ENCODE results near the gene ADAM15.

The ADAM15 gene

DNA sequence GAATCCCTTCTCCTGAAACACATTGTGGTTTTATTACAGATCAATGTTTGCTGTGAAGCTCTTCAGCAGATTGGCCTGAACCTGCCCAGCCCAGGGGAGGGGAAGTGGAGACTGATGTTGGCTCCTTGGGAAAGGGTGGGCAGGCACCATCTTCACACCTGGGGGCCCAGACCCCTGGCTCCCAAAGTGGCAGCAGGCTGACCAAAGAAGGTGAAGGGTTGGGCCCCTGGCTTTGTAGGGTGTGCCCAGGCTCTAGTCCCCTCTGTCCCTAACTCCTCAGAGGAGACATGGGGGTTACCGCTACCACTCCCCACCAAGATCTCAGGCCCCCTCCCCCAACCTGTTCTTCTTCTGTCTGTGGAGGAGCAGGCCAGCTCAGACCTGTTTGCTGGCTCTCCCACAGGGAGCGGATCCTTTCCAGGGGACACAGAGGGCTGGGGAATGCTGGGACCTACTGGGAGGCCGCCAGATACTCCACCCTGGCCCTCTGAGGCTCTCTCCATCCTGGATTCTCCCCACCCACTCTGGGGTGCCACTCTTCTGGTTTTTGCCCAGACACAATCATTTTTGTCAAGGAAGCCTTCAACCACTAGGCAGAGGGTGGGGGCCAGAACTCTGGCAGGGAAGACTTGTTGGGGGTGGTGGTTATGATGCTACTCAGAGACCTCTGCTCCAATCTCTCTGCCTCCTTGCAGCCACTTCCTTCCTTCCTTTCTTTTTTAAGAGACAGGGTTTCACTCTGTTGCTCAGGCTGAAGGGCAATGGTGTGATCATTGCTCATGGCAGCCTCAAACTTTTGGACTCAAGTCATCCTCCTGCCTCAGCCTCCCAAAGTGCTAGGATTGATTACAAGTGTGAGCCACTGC is 22.5 kb downstream of the ADAM15 start:
- DNase-seq (ENCODE audit: low spot score) = no peak

DNA sequence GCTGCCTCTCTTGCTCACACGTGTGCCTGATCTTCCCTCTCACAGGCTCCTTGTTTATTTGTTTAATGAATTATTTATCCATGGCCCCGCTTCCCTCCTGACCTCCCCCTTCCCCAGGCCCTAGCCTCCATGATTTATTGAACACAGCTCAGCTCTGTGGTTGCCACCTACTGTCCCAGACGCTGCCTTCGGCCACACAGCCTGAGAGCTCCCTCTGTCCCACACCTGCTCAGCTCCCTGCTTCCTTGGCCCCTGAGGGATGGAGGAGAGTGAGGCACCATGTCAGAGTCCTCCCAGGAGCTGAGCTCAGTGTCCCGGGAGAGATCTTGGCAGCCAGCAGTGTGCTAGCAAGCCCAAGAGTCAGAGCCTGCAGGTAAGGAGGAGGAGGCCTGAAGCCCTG is 24.4 kb downstream of the ADAM15 start:
- DNase-seq (ENCODE audit: low spot score) = no peak

DNA sequence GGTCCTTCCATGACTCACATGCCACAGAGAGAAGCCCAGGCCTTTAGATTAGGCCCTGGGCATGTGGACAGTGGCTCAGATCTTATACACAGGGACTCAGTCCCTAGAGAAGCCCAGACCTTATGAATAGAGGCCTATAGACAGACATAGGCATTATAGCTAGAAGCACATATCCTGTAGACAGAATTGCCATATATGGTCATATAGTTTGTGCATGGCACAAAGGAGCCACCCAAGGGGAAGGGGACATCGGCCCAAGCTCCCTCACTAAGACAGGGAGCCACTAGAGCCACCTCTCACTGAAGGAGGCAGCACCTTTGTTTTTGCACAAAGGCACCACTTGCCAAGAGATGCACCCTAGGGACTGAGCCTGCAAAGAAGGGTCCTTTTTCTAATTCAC is 25.3 kb downstream of the ADAM15 start:
- no peak for DNase-seq (ENCODE audit: low spot score)

DNA sequence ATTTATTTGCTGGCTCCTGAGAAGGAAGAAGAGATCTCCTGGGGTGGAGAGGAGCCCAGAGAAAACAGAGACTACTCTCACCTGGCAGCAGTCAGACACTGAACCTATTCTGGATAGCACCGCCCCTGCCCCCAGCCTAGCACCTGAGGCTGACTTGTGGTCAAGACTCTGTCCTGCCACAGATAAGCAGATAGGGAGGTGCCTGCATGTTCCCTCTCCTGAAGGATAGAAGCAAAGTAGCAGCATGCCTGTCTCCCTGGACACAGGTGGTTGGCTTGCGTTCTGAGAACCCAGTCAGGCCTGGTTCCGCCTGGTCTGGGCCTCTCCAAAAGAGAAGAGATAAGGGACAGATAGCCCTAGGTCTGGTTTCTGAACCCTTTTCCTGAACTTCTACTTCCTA is 26.2 kb downstream of the ADAM15 start:
- no peak for DNase-seq (ENCODE audit: low spot score)

DNA sequence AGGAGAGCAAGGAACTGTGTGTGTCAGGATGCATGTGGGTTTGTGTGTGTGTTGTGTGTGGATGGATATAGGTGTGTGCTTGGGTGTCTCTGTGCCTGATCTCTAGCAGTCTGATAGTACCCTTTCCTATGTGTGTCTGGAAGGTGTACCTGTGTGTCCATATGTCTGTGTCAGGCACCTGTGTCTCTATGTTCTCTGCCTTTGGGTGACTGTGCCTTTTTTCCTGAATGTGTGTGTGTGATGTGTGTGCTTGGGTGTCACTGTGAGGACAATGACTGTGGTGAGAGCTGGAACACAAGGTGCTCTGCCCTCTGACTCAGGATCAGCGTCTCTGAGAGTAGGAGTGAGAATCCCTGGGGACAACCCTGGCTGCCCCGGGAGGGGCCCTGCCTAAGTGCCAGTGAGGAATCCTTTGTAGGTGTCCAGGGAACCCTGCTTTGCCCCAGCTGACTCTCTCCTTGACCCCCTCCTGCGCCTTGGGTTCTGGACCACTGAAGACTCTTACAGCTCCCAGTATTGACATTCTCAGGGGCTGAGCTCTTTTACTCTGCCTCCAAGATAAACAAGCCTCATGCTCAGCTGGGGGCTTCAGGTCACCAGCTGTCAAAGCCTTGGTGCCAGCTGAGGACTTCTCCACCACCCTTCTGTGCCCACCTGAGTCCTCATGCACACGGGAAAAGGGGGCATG is 26.8 kb downstream of the ADAM15 start:
- no peak for DNase-seq (ENCODE audit: low spot score)

DNA sequence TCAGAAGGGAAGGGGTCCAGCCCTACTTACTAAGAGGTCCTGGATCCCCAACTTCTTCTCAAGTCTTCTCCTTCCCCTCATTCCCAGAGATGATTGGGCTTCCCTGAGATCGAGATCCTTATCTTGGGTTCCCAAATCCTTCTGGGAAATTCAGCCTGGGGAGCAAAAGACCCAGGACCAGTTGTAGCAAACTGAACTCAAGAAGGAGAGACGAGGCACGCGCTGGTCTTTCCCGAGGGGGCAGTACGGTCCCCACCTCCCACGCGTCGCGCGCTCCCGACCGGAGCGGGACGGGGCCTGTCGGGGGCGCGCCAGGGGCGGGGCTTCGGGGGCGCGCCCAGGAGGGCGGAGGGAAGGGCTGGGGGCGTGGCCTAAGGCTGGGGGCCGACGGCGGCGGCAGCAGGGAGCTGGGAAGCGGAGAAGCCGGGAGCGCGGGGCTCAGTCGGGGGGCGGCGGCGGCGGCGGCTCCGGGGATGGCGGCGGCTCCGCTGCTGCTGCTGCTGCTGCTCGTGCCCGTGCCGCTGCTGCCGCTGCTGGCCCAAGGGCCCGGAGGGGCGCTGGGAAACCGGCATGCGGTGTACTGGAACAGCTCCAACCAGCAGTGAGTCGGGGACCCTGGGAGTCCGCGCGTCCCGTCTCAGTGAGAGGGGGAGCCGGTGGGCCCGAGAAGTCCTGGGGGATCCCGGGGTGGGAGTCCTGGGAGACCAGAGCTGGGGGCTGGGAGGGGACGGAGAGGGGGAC is 27.5 kb downstream of the ADAM15 start, which contains the start of gene EFNA3:
EFNA3 (plus strand) TSS at position 369 of the 741 bp plus-strand sequence; CDS start at position 474, 105 bp downstream.
- peak; percentile 83 for DNase-seq (ENCODE audit: low spot score)

DNA sequence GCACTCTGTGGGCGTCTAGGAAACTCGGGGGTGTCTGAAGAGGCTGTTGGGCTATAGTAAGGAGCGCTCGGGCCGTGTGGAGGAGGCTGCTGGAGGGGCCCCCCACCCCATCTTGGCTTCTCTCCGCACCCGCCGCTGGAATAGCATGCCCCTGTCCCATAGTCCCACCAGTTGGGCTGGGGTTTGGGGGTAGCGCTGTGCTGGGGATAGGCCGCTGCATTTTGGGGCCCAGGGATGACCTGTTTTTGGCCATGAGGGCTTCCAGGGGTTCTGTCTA is 28.0 kb downstream of the ADAM15 start:
- DNase-seq (ENCODE audit: low spot score) = no peak

DNA sequence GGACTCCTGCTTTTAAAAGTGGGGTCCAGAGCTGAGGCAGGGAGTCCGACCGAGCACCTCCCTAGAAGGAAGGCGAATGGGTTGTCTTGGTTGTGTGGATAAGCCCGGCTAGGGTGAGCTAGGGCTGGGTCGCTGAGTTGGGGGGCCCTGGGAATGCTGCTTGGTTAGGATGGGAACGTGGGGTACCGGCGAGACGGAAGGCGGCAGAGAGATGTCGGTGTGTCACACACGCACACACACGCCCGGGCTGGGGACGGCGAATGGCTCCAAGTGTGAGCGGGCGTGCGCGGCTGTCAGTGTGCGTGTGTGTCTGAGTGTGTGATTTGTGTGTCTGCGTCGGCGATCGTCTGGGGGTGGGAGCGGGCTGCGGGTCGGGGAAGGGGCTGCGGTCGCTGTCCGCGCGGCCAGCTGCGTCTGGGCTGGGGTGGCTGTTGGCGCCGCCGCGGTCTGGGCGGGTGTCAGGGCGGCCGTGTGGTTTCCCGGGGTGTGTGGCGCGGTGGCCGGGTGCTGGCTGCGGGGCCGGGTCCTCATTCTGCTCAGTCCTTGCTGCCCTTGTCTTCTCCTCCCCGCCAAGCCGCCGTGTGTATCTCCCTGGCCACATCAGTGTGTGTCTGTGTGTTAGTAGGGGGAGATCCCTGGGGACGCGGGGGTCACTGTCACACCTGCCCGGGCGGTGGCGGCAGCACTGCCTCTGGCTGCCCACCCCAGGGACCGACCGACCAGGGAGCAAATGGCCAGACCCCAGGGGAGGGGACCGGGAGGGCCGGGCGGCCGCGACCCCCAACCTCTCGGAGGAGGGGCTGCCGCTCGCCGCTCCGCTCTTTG is 28.6 kb downstream of the ADAM15 start:
- no peak for DNase-seq (ENCODE audit: low spot score)

DNA sequence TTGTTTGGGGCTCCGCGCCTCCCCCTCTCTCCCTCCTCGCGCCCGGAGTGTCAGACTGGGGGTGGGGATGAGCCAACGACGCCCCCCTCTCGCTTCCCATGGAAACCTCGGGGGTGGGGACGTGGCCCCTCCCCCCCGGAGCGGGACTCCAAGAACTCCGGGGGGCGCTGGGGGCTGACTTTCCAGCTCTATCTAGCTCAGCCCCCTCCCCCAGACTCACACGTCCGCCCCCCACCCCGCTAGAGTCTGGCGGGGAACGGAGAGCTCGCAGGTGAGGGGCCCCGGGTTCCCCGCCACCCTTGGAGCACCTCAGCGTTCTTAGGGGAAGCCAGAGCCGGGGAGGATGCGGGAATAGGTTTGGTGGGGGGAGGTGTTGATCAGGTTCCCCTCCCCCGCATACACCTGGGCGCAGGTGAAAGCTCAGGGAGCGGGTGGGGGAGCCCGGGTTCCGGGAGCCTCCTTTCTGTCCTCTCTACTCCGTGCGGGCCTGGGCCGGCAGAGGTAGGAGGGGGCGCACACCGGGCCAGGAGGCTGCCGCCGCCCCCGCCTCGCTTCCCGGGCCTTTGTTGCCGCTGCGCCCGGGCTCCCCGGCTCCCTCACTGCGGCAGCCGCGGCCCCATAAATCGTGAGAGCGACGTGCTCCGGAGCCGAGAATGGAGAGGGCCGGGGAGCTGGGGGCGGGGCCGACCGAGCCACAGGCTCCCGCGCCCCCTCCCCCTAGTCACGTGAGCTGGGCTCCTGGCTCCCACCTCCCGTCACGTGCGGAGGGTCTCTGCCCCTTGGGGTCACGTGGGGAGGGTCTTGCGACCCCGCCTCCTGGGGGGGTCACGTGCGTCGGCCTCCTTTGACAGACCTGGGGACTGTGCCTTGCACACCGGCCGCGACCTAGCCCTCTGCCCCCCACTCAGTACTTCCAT is 29.5 kb downstream of the ADAM15 start:
- no peak for DNase-seq (ENCODE audit: low spot score)

DNA sequence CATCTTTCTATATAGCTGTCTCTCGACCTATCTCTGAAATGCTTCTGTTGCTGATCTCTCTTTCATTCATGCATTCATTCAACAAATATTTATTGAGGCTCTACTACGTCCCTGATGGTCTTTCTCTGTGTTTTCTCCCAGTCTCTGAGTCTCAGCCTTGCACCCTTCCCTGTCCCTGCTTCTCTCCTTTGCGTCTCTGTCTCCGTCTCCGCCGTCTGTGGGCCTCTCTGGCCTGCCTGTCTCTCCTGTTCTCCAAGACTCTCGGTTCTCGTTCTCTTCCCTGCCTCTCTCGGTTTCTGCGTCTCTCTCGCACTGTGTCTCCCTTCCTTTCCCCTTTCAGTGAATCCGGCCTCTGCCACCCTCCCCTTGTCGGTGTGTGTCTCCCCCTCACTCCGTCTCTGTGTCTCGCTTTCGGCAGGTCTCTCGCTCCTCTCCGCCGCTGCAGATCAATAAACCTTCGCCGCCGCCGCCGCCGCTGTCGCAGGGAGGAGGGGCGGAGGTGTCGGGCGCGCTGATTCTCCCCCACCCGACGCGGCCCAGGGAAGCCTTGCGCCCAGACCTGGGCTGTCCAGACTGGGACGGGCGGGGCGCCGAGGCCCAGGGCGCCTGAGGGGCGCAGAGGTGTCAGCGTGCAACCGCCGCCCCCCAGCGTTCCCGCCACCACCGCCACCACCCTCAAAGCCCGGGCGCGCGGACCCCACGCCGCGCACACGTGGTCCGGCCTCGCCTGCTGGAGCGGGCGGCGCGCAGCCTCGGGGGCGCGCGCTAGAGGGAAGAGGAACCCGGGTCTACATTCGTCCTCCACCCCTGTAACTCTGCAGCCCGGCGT is 30.6 kb downstream of the ADAM15 start:
- no peak for DNase-seq (ENCODE audit: low spot score)

DNA sequence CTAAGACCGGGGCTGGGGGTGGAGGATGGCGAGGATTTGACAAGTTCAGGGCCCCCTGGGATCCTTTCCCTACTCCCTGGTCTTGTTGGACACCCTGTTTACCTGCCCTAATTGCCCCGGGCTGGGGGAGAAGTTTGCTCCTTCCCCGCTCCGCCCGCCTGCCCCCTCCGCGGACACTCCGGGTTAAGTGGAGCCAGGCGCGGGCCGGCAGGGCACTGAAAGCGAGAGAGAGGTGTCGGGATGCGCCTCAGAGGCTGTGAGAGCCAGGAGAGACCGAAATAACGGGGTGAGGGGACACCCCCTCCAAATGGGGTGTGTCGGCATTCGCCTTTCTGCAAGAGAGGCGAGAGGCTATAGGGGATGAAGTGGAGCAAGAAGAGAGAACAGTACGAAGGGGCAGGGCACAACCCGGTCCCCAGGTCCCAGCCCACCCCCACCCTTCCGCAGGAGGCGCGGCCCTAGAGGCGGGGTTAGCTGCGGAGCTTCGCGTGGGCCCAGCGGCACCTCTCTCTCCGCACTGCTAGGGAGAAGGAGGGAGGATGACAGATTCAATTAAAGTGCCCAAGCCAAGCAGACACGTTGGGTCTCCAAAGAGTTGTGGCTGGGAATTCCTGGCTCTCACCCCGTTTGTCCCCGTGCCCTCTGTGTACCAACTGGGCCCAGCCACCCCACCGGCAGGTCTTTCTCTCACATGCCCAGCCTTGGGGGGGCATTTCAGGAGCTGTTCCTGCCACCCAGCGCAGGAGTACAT is 31.4 kb downstream of the ADAM15 start:
- no peak for DNase-seq (ENCODE audit: low spot score)

DNA sequence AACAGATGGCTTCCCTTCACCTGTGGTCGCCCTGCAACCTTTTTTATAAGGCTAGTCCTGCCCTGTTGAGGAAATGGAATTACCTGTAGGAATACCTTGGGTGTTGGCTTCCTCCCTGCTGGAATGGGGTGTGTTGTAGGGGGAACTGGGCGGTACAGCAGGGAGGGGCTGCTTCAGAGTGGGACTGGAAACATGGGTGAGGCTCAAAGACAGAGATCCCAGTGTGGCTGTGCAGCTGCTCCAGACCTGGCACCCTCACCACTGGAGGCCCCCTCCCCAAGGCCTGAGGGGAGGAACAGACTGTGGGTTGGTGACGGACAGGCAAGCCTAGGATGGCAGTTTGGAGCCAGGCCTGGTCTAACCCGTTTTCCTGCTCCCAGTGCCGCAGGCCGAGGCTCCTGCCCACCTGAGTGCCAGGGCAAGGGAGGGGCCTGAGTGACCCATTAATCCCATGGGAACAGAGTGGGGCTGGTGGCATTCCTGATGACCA is 32.0 kb downstream of the ADAM15 start:
- DNase-seq (ENCODE audit: low spot score) = no peak

DNA sequence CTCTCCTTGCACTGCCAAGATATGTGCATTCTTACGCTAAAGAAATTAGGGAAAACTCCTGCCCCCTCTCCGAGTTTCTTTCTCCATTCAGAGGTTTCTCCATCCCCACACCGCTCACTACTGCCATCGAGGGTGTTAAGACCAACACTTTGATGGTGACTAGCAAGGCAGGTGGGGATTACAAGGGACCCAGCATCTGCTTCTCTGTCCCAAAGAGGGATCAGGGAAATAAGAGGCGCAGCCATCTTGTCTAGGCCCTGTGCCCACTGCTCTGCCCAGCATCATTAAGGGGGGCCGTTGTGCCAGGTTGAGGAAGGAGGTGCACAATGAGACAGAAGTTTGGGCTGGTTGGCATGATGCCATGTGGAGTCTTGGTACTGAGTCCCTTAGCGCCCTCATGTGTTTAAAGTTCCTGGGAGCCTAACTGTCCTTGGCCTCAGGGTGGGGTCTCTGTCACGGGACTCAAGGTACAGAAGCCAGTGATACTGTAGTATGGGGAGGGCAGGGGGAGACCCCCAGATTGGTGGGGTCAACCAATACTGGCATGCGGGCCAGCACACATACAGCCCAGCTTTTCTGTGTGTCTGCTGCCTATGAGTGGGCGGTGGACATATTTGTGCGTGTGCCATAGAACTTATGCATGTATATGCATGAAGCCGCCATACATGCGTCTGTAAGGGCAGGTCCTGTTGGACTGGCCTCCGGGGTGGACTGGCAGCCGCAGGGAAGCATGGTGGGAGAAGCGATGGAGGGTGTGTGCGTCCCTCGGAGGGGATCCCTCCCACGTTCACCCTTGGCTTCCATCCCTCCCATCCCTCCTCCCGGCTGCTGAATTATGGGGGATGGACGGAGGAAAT is 33.0 kb downstream of the ADAM15 start:
- DNase-seq (ENCODE audit: low spot score) = no peak

DNA sequence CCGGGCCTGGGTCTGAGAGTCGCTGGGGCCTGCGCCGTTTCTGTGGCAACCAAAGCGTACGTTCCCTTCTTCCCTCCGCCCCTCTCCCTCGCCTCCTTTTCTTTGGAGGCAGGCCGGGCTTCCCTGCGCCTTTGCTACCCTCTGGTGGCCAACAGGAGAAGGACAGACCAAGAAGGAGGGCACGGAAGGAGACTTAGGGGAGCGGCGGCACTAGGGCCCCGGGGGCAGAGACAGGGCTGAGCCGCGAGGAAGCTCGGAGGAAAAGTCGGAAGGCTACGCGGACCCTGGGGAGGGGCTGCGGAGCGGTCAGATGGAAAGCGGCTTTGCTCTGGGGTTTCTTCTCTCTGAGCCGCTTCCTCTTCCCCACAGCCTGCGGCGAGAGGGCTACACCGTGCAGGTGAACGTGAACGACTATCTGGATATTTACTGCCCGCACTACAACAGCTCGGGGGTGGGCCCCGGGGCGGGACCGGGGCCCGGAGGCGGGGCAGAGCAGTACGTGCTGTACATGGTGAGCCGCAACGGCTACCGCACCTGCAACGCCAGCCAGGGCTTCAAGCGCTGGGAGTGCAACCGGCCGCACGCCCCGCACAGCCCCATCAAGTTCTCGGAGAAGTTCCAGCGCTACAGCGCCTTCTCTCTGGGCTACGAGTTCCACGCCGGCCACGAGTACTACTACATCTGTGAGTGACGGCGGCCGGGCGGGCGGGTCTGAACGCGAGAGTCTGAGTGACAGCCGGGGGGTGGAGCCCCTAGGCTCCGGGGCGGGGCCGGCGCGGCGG is 33.8 kb downstream of the ADAM15 start:
- DNase-seq (ENCODE audit: low spot score) = peak; percentile 97

DNA sequence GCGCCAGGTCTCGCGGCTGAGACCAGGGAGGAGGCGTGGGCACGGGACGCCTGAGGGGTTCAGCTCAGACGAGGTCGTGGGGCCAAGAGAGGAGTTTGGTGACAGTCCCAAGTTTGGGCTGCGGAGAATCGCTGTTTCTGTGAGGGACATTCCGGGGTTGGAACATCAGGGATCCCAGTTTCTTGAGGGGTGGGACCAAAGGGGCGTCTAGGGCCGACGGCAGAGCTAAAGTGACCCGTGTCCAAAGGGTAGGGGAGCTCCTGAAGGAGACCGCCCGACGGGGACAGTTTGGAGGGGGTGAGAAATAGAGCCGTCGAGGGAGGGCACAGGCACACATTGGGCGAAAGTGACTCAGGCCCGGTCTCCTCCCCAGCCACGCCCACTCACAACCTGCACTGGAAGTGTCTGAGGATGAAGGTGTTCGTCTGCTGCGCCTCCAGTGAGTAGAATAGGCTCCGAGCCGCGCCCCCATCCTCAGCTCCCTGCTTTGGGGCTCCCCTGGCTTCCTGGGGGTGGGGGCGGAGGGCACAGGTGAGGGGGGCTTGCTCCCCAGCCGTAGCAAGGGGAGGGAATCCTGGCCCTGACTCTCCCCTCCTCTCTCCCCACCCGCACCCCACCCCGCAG is 34.5 kb downstream of the ADAM15 start:
- DNase-seq (ENCODE audit: low spot score) = peak; percentile 61

DNA sequence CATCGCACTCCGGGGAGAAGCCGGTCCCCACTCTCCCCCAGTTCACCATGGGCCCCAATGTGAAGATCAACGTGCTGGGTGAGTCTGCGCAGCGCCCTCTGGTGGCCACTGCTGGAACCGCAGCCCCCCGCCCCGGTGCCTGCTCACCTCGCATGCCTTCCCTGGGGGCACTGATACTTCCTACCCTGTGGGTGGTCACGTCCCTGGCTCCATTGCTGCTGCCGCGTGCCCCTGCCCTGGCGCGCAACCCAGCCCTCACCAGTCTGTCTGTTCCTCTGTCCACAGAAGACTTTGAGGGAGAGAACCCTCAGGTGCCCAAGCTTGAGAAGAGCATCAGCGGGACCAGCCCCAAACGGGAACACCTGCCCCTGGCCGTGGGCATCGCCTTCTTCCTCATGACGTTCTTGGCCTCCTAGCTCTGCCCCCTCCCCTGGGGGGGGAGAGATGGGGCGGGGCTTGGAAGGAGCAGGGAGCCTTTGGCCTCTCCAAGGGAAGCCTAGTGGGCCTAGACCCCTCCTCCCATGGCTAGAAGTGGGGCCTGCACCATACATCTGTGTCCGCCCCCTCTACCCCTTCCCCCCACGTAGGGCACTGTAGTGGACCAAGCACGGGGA is 35.1 kb downstream of the ADAM15 start:
- peak; percentile 83 for DNase-seq (ENCODE audit: low spot score)

Data from hepatic stellate cell (primary cell).